Lower lobe of right lung (tissue), 2 donors: Measurements from ENCODE around the gene HEPACAM2. TPM values are rescaled to one million over a fixed set of nuclear protein-coding genes. Genes with fewer than 3 reads are reported as not detected.

Experiments
- ATAC-seq, 2 donors: fragments of 200-7000 bp; cut with Tn5 transposase; one replicate each; pipeline ENCODE4 v1.9.1; 2020 to 2022; ENCODE audit warnings: mild to moderate bottlenecking in 2 of 2, moderate library complexity in 2 of 2
- DNase-seq: peaks from one replicate; pipeline ENCODE4 v3.0.0-alpha.2; 2020
- H3K27ac ChIP-seq: fragments of 200-600 bp; one replicate; pipeline ENCODE4 v1.8.0; 2022
- H3K27me3 ChIP-seq: fragments of 200-600 bp; one replicate; pipeline ENCODE4 v1.8.0; 2022; ENCODE audit warnings: low read depth
- H3K36me3 ChIP-seq: fragments of 200-600 bp; one replicate; pipeline ENCODE4 v1.8.0; 2022; ENCODE audit warnings: mild to moderate bottlenecking
- H3K4me1 ChIP-seq: fragments of 200-600 bp; one replicate; pipeline ENCODE4 v1.8.0; 2022
- H3K4me3 ChIP-seq: fragments of 200-600 bp; one replicate; pipeline ENCODE4 v1.8.0; 2022; ENCODE audit warnings: mild to moderate bottlenecking
- H3K9me3 ChIP-seq: fragments of 200-600 bp; one replicate; pipeline ENCODE4 v1.8.0; 2022
- CTCF ChIP-seq: fragments of 200-600 bp; IDR thresholded peaks from one replicate; pipeline ENCODE4 v1.8.0; 2022; ENCODE audit warnings: antibody characterized with exemption, mild to moderate bottlenecking
- intact Hi-C: fragments of 100-400 bp; cut with DNase I; formaldehyde crosslinking; loops from one replicate; pipeline ENCODE4 v1.11.0; 2022
- total RNA-seq: library from RNA; stranded (reverse); fragmentation: NEBNext Ultra II Directional; extraction: Animal tissue kit (Norgen Biotek cat#: 25700); gene quantifications from one replicate; pipeline ENCODE4 v1.2.1, GENCODE V29; 2021
- donor health status: DM: no; HTN: yes; CAD: no; lungs with severe emphysema.

HEPACAM2 gene
- total RNA-seq, 1 donor from 2014 or later: 0.18 TPM

DNA sequence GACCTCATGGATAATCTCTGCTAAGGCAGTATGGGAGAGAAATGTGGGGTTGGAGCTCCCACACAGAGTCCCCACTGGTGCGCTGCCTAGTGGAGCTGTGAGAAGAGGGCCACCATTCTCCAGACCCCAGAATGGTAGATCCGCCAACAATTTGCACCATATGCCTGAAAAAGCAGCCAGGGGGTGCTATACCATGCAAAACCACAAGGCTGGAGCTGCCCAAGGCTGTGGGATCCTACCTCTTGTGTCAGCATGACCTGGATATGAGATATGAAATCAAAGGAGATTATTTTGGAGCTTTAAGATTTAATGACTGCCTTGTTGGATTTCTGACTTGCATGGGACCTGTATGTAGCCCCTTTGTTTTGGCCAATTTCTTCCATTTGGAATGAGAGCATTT is 51.0 kb downstream of the HEPACAM2 start:
- no peak for ATAC-seq
- Histone ChIP-seq H3K27ac (no peak overlapping the region), H3K36me3 (no peaks in the 10 kb centered on the region), H3K4me3 (no peak overlapping the region), H3K4me1 (no peaks in the 10 kb centered on the region), H3K27me3 (no peaks in the 10 kb centered on the region), H3K9me3 (peaks cover 9% of the 10 kb centered on the region)
- TF ChIP-seq CTCF: no peak
- intact Hi-C loops: no loop called here
- no peak for DNase-seq

DNA sequence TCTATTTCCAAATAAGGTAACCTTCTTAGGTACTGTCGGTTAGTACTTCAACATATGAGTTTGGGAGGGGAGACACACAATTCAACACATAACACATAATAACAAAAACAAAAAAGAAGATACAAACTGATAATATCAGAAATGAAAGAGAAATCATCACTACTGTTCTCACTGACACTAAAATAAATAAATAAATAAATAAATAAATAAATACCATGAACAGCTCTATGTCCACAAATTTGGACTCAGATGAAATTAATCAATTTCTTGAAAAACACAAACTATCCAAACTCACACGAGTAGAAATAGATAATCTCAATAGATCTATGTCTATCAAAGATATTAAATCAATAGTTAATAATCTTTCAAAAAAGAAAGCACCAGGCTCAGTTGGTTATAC is 53.6 kb downstream of the HEPACAM2 start:
- no peaks in the 10 kb centered on the region for H3K27me3 ChIP-seq
- intact Hi-C loops: no loop called here
- no peak overlapping the region for H3K4me3 ChIP-seq
- H3K27ac ChIP-seq: no peak overlapping the region
- no peak for TF ChIP-seq CTCF
- no peak for ATAC-seq
- DNase-seq: no peak
- H3K4me1 ChIP-seq: no peaks in the 10 kb centered on the region
- H3K9me3 ChIP-seq: peaks cover 9% of the 10 kb centered on the region
- no peaks in the 10 kb centered on the region for H3K36me3 ChIP-seq

- Histone ChIP-seq H3K36me3 (no peaks in the 10 kb centered on the region), H3K27ac (no peak overlapping the region), H3K27me3 (no peaks in the 10 kb centered on the region), H3K4me1 (no peaks in the 10 kb centered on the region), H3K4me3 (no peak overlapping the region), H3K9me3 (peaks cover 9% of the 10 kb centered on the region)
- ATAC-seq (no peak), DNase-seq (no peak)
- intact Hi-C loops: no loop called here
- TF ChIP-seq CTCF: no peak
Observed at GRCh38 chr7:93171606-93172226, 54.6 kb downstream of the HEPACAM2 start.

- Histone ChIP-seq H3K36me3 (no peaks in the 10 kb centered on the region), H3K4me1 (no peaks in the 10 kb centered on the region), H3K27me3 (no peaks in the 10 kb centered on the region), H3K27ac (no peak overlapping the region), H3K4me3 (peak overlapping the region; percentile 18), H3K9me3 (no peaks in the 10 kb centered on the region)
- no peak for TF ChIP-seq CTCF
- intact Hi-C loops: no loop called here
- ATAC-seq: no peak
- no peak for DNase-seq
Observed at GRCh38 chr7:93165447-93165846, 60.8 kb downstream of the HEPACAM2 start.

DNA sequence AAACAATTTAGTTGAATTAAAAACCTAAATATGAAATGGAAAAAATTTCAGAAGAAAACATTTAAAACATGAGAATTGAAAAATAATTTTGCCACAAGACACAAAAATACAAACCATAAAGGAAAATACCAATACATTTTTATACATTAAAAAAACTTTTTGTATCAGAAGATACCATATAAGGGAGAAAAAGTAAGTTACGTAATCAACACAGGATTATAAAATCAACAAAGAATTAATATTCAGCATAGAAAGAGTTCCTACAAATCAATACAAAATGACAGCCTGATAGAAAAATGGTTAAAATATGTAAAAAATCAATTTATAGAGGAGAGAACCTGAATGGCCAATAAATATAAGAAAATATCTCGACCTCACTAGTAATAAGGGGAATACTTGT is 61.5 kb downstream of the HEPACAM2 start:
- no peak for TF ChIP-seq CTCF
- H3K27ac ChIP-seq: no peak overlapping the region
- H3K36me3 ChIP-seq: no peaks in the 10 kb centered on the region
- no peaks in the 10 kb centered on the region for H3K9me3 ChIP-seq
- no peak overlapping the region for H3K4me3 ChIP-seq
- H3K4me1 ChIP-seq: no peaks in the 10 kb centered on the region
- DNase-seq (no peak), ATAC-seq (no peak)
- intact Hi-C loops: no loop called here
- H3K27me3 ChIP-seq: no peaks in the 10 kb centered on the region
